HG03135 (cell line): ENCODE results near the gene OR10H1.
A peak's percentile ranks its signal among the peaks of the same experiment; 100 is the strongest.
"Not testable (repeated sequence)": the region's sequence is repeated elsewhere in the genome, so short reads cannot be mapped to it uniquely, and the experiment has no call there.

Experiments used
- ATAC-seq: cut with Tn5 transposase; IDR thresholded peaks from one replicate; pipeline ENCODE4 v1.9.1; 2021; ENCODE audit warnings: mild to moderate bottlenecking, moderate library complexity; ENCODE audit not compliant: unreplicated experiment

The OR10H1 gene, protein sequence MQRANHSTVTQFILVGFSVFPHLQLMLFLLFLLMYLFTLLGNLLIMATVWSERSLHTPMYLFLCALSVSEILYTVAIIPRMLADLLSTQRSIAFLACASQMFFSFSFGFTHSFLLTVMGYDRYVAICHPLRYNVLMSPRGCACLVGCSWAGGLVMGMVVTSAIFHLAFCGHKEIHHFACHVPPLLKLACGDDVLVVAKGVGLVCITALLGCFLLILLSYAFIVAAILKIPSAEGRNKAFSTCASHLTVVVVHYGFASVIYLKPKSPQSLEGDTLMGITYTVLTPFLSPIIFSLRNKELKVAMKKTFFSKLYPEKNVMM

GRCh38 chr19:15815306-15815705 lies at the start of gene OR10H1:
OR10H1 (minus strand) TSS chr19:15815664; CDS start chr19:15808037, 7,627 bp downstream.
- no peak for ATAC-seq

DNA sequence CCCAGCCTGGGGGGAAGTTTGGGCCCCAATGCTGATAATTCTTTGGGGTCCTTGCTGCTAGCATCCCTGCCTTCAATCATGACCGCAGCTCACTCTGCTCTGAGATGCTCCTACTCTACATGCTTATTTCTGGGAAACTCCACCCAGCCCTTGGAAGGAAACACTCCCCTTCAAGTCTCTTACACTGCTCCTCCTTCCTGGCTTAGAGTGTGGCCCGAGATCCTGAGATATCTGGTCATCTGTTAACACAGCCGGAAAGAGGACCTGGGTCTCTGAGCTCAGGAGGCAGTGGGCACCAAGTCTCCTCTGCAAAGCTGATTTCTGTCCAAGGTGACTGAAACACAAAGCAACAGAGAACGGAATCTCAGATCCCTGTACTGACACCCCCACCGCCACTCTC lies 49.4 kb upstream of the OR10H1 start:
- no peak for ATAC-seq

DNA sequence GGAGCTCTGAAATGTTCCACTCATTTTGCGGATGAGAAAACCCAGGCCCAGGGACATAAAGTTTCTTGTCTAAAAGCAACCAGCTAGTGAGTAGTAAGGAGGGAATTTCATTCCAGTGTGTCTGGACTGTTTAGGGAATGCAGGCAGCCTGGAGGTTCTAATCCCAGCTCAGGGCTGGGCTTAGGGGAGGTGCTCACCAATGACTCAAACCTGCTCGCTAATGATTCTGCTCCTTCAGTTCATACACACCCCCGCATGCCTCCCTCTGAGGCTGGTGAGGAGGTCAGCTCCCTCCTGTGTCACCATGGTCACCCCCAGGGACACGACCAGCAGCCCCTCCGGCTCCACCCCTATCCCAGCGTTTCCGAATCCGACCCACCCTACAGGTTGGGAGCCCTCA lies 47.8 kb upstream of the OR10H1 start:
- ATAC-seq: no peak

DNA sequence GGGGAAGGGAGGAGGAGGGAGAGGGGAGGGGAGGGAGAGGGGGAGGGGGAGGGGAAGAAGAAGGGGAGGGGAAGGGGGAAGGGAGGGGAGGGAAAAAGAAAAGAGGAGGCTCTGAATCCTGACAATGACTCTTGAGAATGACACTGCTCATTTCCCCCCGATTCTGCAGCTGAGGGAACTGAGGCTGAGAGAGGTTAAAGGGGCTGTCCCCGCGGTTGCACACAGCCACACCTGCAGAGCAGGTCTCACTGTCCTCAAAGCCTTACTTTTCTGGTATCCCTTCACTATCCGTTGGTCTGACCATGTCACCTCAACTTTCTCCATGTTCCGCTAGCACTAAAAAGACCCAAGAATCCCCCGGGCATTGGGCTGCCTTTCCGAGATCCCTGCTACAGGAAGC lies 47.0 kb upstream of the OR10H1 start:
- no peak for ATAC-seq

DNA sequence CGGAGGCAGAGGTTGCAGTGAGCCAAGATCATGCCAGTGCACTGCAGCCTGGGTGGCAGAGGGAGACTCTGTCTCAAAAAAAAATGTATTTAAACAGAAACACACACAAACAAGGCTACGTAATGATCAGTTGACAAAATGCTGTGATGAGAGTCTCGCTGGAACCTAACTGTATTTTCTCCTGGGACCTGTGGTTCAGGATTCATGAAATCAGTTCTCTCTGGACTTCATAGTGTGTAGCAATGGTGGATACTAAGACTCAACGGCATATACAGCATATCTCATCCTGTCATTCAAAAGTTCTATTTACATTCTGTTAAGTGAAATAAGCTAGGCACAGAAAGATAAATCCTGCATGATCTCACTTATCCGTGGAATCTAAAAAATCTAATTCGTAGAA lies 45.1 kb upstream of the OR10H1 start:
- no peak for ATAC-seq

DNA sequence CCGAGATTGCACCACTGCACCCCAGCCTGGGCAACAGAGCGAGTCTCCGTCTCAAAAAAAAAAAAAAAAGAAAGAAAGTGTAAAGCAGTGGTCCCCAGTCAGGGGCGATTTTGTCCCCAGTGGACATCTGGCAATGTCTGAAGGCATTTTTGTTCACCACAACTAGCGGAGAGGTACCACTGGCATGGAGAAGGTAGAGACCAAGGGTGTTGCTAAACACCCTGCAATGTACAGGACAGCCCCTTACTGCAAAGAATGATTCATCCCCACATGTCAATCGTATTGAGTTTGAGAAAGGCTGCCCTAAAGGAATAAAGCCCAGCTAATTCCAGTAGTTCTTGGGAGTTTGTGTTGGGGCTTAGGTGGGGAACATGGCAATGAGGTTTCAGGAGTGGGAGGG lies 43.7 kb upstream of the OR10H1 start:
- no peak for ATAC-seq

- no peak for ATAC-seq
Observed at GRCh38 chr19:15850385-15850784, 34.9 kb upstream of the OR10H1 start.

DNA sequence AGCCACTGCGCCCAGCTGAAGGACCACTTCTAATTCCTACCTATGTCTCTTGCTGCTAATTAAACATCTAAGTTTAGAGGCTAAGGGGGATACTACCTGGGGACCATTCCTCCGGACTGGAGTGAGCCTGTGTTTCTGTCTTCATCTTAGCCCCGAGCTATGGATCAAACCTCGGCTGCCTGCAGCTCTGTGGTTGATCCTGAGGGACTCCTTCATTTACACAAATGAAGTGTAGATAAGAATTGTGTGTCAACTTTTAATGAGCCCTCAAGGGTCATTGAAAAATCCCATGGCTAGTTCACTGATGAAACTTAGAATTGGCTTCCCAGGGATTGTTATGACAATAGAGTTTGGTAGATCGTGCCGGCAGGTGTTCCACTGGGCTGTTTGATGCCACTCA lies 31.5 kb upstream of the OR10H1 start:
- no peak for ATAC-seq

DNA sequence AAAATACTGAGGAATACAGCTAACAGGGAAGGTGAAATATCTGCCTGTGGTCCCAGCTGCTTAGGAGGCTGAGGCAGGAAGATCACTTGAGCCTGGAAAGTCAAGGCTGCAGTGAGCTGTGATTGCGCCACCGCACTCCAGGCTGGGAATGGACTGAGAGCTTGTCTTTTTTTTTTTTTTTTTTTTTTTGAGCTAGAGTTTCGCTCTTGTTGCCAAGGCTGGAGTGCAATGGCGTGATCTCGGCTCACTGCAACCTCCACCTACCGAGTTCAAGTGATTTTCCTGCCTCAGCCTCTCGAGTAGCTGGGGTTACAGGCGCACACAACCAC lies 28.4 kb upstream of the OR10H1 start:
- ATAC-seq: not testable (repeated sequence)

DNA sequence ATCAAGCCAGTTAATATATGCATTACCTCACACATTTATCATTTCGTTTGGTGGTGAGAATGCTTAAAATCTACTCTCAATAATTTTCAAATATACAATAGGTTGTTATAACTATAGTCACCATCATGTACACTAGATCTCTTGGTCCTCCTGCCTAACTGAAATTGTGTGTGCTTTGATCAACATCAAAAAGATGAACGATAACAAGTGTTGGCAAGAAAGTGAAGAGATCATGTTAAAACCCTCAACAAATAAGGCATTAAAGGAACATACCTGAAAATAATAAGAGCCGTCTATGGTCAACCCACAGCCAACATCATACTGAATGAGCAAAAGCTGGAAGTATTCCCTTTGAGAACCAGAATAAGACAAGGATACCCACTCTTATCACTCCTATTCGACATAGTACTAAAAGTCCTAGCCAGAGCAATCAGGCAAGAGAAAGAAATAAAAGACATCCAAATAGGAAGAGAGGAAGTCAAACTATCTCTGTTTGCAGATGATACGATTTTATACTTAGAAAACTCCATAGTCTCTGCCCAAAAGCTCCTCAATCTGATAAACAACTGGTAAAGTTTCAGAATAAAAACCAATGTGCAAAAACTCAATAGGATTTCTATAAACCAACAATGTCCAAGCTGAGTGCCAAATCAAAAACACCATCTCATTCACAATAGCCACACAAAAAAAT lies 27.9 kb upstream of the OR10H1 start:
- ATAC-seq: no peak

DNA sequence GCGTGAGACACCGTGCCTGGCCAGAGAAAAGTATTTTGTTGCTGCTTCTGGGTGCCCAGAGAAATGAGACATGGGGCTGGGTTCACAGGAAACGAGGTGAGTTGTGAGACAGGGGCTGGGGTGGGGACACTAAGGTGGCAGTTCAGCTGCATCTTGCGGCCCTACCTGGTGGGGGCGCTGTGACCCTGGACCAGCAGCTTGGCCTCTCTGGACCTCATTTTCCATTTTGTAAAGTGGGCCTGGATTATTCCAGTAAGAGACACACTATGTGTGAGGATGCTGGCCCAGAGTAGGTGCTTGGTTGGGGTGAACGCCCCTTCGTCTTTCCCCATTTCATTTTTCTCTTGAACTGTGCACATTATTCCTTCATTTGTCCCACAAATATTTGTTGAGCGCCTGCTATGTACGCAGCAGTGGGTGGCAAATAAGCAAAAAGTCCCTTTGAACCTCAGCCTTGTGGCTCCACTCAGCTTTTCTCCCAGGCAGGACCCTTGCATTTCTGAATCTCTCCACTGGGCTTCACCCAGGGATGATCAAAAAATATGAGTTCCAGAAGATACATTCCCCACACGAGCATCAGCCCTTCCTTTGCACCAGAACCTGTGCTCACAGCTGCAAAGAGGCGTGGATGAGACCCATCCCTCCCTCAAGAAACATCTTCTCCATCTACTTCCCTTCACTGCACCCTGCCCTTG lies 26.6 kb upstream of the OR10H1 start:
- ATAC-seq: no peak

GRCh38 chr19:15840833-15841232 lies 25.4 kb upstream of the OR10H1 start:
- ATAC-seq: no peak

- ATAC-seq: not testable (repeated sequence)
Observed at GRCh38 chr19:15839888-15840287, 24.4 kb upstream of the OR10H1 start.

DNA sequence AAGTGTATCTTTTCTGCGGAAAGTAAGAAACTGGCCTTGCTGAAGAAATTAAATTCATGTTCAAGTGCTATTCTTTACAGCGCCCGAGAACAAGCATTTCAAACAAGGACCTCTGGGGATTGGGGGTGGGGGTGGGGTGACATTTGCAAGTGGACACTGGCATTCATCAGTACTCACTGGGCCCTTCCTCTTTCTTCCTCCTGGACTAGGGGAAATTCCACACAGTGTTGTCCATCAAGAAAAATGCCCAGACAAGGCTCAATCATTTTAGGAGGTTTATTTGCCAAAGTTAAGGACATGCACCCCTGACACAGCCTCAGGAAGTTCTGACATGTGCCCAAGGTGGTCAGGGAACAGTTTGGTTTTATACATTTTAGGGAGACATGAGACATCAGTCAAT lies 22.9 kb upstream of the OR10H1 start:
- no peak for ATAC-seq

- ATAC-seq: no peak
Observed at GRCh38 chr19:15837221-15837731, 21.8 kb upstream of the OR10H1 start.

DNA sequence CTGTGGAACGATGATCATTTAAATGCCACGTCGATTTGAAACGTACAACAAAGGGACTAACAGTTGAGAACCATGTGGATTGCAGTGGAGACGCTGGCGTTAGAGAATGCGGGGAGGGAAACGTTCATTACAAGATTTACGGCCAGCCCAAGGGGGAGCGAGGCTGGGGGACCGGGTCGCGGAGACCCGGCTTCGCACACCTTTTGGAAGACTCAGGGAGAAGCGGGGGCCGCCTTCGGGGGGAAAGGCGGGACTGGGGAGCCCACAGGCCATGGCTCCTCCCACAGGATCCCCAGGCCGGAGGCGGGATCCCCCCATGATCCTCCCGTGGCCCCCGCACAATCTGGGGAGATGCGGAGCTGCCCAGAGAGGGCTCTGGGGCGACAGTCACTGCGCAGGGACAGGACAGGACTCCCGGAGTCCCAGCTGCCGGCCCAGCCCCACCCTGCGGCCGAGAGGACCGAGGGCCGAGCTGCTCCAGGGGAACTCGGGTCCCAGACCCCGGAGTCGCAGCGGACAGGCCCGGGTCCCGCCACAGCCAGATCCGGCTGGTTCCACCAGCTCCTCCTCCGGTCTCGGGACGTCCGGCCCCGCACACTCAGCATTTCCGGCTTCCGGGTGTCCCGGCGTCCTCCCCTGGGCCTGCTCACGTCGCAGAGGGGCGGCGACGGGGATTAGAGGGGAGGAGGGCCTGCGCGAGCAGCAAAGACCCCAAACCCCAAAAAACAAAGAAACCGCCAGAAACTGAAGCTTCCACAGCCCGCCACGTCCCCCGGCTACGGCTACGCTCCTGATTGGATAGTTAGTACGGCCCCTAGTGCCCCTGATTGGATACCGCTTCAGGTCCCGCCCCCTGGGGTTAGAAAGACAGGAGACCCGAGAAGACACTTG lies 21.1 kb upstream of the OR10H1 start:
- ATAC-seq: peak; percentile 97

DNA sequence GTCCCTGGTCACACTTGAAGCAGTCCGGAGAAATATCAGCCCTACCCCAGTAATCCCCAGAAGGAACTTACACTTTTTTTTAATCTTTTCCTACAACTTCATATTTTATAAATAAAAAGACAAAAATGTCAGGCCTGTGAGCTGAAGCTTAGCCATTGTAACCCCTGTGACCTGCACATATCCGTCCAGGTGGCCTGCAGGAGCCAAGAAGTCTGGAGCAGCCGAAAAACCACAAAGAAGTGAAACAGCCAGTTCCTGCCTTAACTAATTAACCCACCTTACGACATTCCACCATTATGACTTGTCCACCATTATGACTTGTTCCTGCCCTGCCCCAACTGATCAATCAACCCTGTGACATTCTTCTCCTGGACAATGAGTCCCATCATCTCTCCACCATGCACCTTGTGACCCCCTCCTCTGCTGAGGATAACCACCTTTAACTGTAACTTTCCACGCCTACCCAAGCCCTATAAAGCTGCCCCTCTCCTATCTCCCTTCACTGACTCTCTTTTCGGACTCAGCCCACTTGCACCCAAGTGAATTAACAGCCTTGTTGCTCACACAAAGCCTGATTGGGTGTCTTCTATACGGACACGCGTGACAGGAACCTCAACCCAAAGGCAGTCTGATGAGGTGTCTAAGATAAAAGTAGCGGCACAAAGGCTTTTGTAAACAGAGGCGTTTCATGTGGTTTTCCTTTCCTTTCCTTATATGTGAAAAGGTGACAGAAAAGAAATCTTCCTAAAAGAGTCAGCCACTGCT lies 20.3 kb upstream of the OR10H1 start:
- ATAC-seq: not testable (repeated sequence)

DNA sequence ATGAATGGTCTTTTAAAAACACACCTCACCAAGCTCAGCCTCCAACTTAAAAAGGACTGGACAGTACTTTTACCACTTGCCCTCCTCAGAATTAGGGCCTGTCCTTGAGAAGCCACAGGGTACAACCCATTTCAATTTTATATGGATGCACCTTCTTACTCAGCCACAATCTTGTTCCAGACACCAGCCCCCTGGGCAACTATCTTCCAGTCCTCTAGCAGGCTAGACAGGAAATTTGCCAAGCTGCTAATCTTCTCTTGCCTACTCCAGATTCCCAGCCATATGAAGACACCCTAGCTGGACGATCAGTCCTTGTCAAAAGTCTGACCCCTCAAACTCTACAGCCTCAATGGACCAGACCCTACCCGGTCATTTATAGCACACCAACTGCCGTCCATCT lies 18.8 kb upstream of the OR10H1 start:
- ATAC-seq: not testable (repeated sequence)

GRCh38 chr19:15831626-15832025 lies 16.2 kb upstream of the OR10H1 start:
- ATAC-seq: no peak

DNA sequence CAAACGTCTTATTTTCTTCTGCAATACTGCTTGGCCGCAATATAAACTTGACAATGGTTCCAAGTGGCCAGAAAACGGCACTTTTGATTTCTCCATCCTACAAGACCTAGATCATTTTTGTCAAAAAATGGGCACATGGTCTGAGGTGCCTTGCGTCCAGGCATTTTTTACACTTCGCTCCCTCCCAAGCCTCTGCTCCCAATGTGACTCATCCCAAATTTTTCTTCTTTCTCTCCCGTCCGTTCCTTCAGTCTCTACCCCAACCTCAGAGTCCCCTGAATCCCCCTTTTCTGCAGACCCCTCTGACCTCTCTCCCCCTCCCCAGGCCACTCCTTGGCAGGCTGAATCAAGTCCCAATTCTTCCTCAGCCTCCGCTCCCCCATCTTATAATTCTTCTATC lies 14.3 kb upstream of the OR10H1 start:
- no peak for ATAC-seq
